HG03565 (cell line): ENCODE measurements around the gene MACC1.

ENCODE experiments used
- ATAC-seq: cut with Tn5 transposase; IDR thresholded peaks from one replicate; pipeline ENCODE4 v1.9.1; 2021; ENCODE audit warnings: mild to moderate bottlenecking, moderate library complexity; ENCODE audit not compliant: unreplicated experiment

Gene MACC1

DNA sequence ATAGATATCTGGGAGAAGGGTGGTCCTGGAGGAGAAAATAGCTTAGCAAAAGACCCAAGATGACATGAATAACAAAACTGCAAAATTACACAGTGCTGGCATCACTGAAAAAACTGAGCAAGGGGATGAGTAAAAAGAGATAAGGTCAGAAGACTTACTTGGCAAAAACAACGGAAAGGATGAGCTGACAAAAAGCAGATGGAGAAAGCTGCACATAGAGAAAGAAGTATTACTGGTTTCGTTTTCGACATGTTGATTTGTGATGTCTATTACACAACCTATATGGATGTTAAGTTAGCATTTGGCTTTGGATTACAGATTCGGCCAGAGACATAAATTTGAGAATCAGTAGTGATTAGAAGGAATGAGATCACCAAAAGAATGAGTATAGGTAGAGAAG is 132.1 kb downstream of the MACC1 start:
- no peak for ATAC-seq
